Cardiac ventricle fibroblast (primary cell): Measurements from ENCODE around the gene ATG7. TPM values are rescaled to one million over a fixed set of nuclear protein-coding genes. Genes with fewer than 3 reads are reported as not detected.

ENCODE experiments used
- total RNA-seq: library from RNA; depleted of rRNA; stranded (reverse); fragments of >200 nt; gene quantifications from 2 replicates; pipeline ENCODE4 v1.2.3, GENCODE V29; 2015

ATG7 gene
- 29.1 and 29.2 TPM in 2 replicates for total RNA-seq

GRCh38 chr3:11271986-11272904, at the start of gene ATG7:
TSS of gene ATG7 (plus strand) at chr3:11272397. CDS start at chr3:11298696, 26,299 bp downstream.

Other genes with a start within 250 kb of the ATG7 start
- 13.5 and 13.8 TPM in 2 replicates for gene HRH1, start 117.9 kb upstream of the ATG7 start, total RNA-seq